Cortex of kidney (tissue), 1 donor: ENCODE data around the gene AFF2.

Experiments used
- DNase-seq: peaks from one replicate; lab custom pipeline; 2025; lab: John Stamatoyannopoulos, UW

Gene AFF2

GRCh38 chrX:148728901-148729300 is 228.5 kb downstream of the AFF2 start:
- DNase-seq: no peak

GRCh38 chrX:148732743-148733142 is 232.3 kb downstream of the AFF2 start:
- DNase-seq: no peak

- DNase-seq: no peak
Observed at GRCh38 chrX:148741441-148741840, 241.0 kb downstream of the AFF2 start.

- DNase-seq: no peak
Observed at GRCh38 chrX:148755111-148755510, 254.7 kb downstream of the AFF2 start.

GRCh38 chrX:148763896-148764295 is 263.5 kb downstream of the AFF2 start:
- no peak for DNase-seq

GRCh38 chrX:148768296-148768695 is 267.9 kb downstream of the AFF2 start:
- no peak for DNase-seq

- DNase-seq: no peak
Observed at GRCh38 chrX:148771440-148771839, 271.0 kb downstream of the AFF2 start.

GRCh38 chrX:148774276-148774675 is 273.9 kb downstream of the AFF2 start:
- DNase-seq: no peak

- DNase-seq: no peak
Observed at GRCh38 chrX:148784137-148784536, 283.7 kb downstream of the AFF2 start.

GRCh38 chrX:148784856-148785255 is 284.4 kb downstream of the AFF2 start:
- DNase-seq: no peak

GRCh38 chrX:148785256-148785655 is 284.8 kb downstream of the AFF2 start:
- no peak for DNase-seq

- DNase-seq: no peak
Observed at GRCh38 chrX:148788449-148788848, 288.0 kb downstream of the AFF2 start.

GRCh38 chrX:148794350-148794749 is 293.9 kb downstream of the AFF2 start:
- no peak for DNase-seq

GRCh38 chrX:148804579-148805355 is 304.4 kb downstream of the AFF2 start:
- no peak for DNase-seq

- DNase-seq: no peak
Observed at GRCh38 chrX:148806145-148806870, 305.9 kb downstream of the AFF2 start.

GRCh38 chrX:148808833-148809232 is 308.4 kb downstream of the AFF2 start:
- no peak for DNase-seq

GRCh38 chrX:148811236-148811635 is 310.8 kb downstream of the AFF2 start:
- no peak for DNase-seq

GRCh38 chrX:148813422-148813821 is 313.0 kb downstream of the AFF2 start:
- DNase-seq: no peak

- DNase-seq: no peak
Observed at GRCh38 chrX:148813967-148814366, 313.6 kb downstream of the AFF2 start.

GRCh38 chrX:148815218-148815961 is 315.0 kb downstream of the AFF2 start:
- no peak for DNase-seq

GRCh38 chrX:148823986-148824385 is 323.6 kb downstream of the AFF2 start:
- DNase-seq: no peak

GRCh38 chrX:148825696-148826095 is 325.3 kb downstream of the AFF2 start:
- no peak for DNase-seq

- DNase-seq: no peak
Observed at GRCh38 chrX:148836741-148837140, 336.3 kb downstream of the AFF2 start.
